H1 (cell line): ENCODE results near the gene C17orf100. TPM values are rescaled to one million over a fixed set of nuclear protein-coding genes. Genes with fewer than 3 reads are reported as not detected.

Experiments
- BCL11A ChIP-seq, 2 experiments: IDR thresholded peaks; one replicate each; pipeline ENCODE4 v1.6.1; 2011; ENCODE audit warnings: low read depth in 2 of 2, low read length in 2 of 2, mild to moderate bottlenecking in 2 of 2
- CREB1 ChIP-seq: IDR thresholded peaks from 2 replicates; pipeline ENCODE4 v1.6.1; 2012; ENCODE audit warnings: inconsistent platforms
- RBBP5 ChIP-seq: IDR thresholded peaks from 2 replicates; pipeline ENCODE4 v1.7.1; 2012; ENCODE audit warnings: low read depth, mild to moderate bottlenecking, inconsistent platforms, low read length, moderate library complexity, borderline replicate concordance
- TAF7 ChIP-seq: optimal IDR thresholded peaks from 2 replicates; pipeline ENCODE3; 2011; ENCODE audit warnings: low read depth, mild to moderate bottlenecking, inconsistent platforms, low read length, moderate library complexity, borderline replicate concordance
- TBP ChIP-seq: IDR thresholded peaks from 2 replicates; pipeline ENCODE4 v1.6.1; 2011; ENCODE audit warnings: low read depth, low read length, improper control_type of control experiment
- polyA plus RNA-seq, 7 experiments: library from polyadenylated mRNA; depleted of rRNA in 3 of 7; stranded (reverse) in 5 of 7; unstranded in 2 of 7; fragments of >200 nt in 5 of 7; fragments of 200-250 nt in 2 of 7; gene quantifications; 1 replicate in 5 of 7; 2 replicates in 1 of 7; 4 replicates in 1 of 7; pipeline versions ENCODE4 v1.2.1 to v1.2.3, GENCODE V29; 2011 to 2013; ENCODE audit warnings: missing spikeins in 2 of 7, mixed read lengths in 2 of 7
- total RNA-seq: library from RNA; stranded (reverse); fragmentation: NEBNext Ultra II Directional; extraction: Animal tissue kit (Norgen Biotek cat#: 25700); gene quantifications from 2 replicates; pipeline ENCODE4 v1.2.1, GENCODE V29; 2021

C17orf100 gene
- total and polyA plus RNA-seq, 2 of the 8 experiments (the other 6 are each of a cell fraction or from before 2014, with no cell fraction given): 2.1 to 2.8 TPM

- TF ChIP-seq TAF7: no peak
- TF ChIP-seq RBBP5: no peak
- no peak for TF ChIP-seq CREB1
- no peak for TF ChIP-seq TBP
- TF ChIP-seq BCL11A (IDR thresholded peaks at IDR 0.05; ENCODE audit: low read depth in 2 of 2, low read length in 2 of 2): no peak
Measured at GRCh38 chr17:6679241-6679640, 27.7 kb downstream of the C17orf100 start (continued).
